Neural cell (in vitro differentiated cells): ENCODE results near the gene CAMK2A.

ENCODE experiments used
- EZH2 ChIP-seq: fragments of 200-600, 300-800 bp; shearing (Covaris generic), sonication (generic); IDR thresholded peaks from 2 replicates; pipeline ENCODE4 v1.6.1; 2014; ENCODE audit warnings: antibody characterized with exemption, low read length, borderline replicate concordance, mild to moderate bottlenecking; ENCODE audit not compliant: insufficient read depth, poor library complexity, severe bottlenecking
- MXI1 ChIP-seq: fragments of 450-650 bp; conservative IDR thresholded peaks from 2 replicates; pipeline ENCODE4 v1.6.1; 2014; ENCODE audit warnings: antibody characterized with exemption, mild to moderate bottlenecking; ENCODE audit not compliant: poor library complexity, severe bottlenecking
- RAD21 ChIP-seq: fragments of 450-650 bp; conservative IDR thresholded peaks from 2 replicates; pipeline ENCODE4 v1.6.1; 2014; ENCODE audit warnings: antibody characterized with exemption, mild to moderate bottlenecking, moderate library complexity
- TAF1 ChIP-seq: IDR thresholded peaks from 2 replicates; pipeline ENCODE4 v1.6.1; 2012; ENCODE audit warnings: low read depth
- TF ChIP-seq, protein P1 (sequence below): fragments of 450-650 bp; IDR thresholded peaks from 2 replicates; pipeline ENCODE4 v1.5.1; 2014; ENCODE audit warnings: antibody characterized with exemption, mild to moderate bottlenecking, moderate library complexity; ENCODE audit not compliant: poor library complexity, severe bottlenecking

DNA sequence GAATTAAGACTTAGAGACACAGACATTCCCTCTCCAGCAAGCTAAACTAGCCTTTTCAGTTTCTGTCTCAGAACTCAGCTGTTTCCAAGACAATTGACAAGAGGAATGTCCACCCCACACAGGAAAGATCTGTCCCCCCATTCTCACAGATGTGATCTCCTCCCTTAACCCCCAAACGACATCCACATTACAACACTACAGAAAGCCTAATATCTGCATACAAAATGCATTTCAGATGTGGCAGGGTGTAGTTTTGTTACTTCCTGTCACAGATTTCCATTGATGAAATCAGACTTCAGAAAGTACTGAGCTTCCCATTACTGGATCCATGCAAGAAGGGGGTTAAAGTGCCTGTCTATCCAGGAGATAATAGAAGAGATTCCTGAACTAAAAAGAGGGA lies 16.0 kb upstream of the CAMK2A start:
- TF ChIP-seq TAF1: no peak
- TF ChIP-seq, protein P1, sequence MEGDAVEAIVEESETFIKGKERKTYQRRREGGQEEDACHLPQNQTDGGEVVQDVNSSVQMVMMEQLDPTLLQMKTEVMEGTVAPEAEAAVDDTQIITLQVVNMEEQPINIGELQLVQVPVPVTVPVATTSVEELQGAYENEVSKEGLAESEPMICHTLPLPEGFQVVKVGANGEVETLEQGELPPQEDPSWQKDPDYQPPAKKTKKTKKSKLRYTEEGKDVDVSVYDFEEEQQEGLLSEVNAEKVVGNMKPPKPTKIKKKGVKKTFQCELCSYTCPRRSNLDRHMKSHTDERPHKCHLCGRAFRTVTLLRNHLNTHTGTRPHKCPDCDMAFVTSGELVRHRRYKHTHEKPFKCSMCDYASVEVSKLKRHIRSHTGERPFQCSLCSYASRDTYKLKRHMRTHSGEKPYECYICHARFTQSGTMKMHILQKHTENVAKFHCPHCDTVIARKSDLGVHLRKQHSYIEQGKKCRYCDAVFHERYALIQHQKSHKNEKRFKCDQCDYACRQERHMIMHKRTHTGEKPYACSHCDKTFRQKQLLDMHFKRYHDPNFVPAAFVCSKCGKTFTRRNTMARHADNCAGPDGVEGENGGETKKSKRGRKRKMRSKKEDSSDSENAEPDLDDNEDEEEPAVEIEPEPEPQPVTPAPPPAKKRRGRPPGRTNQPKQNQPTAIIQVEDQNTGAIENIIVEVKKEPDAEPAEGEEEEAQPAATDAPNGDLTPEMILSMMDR: no peak
- no peak for TF ChIP-seq RAD21
- no peak for TF ChIP-seq EZH2
- no peak for TF ChIP-seq MXI1
